GM12875 (cell line): ENCODE data around the gene BTBD17.

Experiments used
- H3K4me3 ChIP-seq: one replicate; pipeline ENCODE4 v1.5.1; 2011; ENCODE audit warnings: low read depth, low read length, control low read depth
- CTCF ChIP-seq: IDR thresholded peaks from 2 replicates; pipeline ENCODE4 v1.5.1; 2011; ENCODE audit warnings: low read depth, mild to moderate bottlenecking, control low read depth, inconsistent platforms, low read length, moderate library complexity, borderline replicate concordance; ENCODE audit not compliant: insufficient read depth

The BTBD17 gene

GRCh38 chr17:74343526-74344284, 18.0 kb downstream of the BTBD17 start:
- no peak overlapping the region for H3K4me3 ChIP-seq
- no peak for TF ChIP-seq CTCF

GRCh38 chr17:74343121-74343520, 18.5 kb downstream of the BTBD17 start:
- no peak overlapping the region for H3K4me3 ChIP-seq
- TF ChIP-seq CTCF: no peak

- no peak for TF ChIP-seq CTCF
- no peak overlapping the region for H3K4me3 ChIP-seq
Measured at GRCh38 chr17:74342224-74342623, 19.4 kb downstream of the BTBD17 start.

- H3K4me3 ChIP-seq: no peak overlapping the region
- TF ChIP-seq CTCF: no peak
Measured at GRCh38 chr17:74340470-74341023, 21.1 kb downstream of the BTBD17 start.

GRCh38 chr17:74339537-74340195, 22.0 kb downstream of the BTBD17 start:
- no peak for TF ChIP-seq CTCF
- no peak overlapping the region for H3K4me3 ChIP-seq

- no peak for TF ChIP-seq CTCF
- H3K4me3 ChIP-seq: no peak overlapping the region
Measured at GRCh38 chr17:74337834-74338500, 23.7 kb downstream of the BTBD17 start.

GRCh38 chr17:74336307-74336706, 25.4 kb downstream of the BTBD17 start:
- TF ChIP-seq CTCF: no peak
- H3K4me3 ChIP-seq: no peak overlapping the region
